ENCODE measurements around the gene LRRC75B. TPM values are rescaled to one million over a fixed set of nuclear protein-coding genes. Genes with fewer than 3 reads are reported as not detected.

The LRRC75B gene
- total and polyA plus RNA-seq, 9 of the 15 experiments (the other 6 are each of a cell fraction or from before 2014, with no cell fraction given): 0.10 to 2.8 (median 1.0) TPM; not detected in 1

- TF ChIP-seq ARID4B (CRISPR knock-in tag; IDR thresholded peaks at IDR 0.05): no peak
- no peak for TF ChIP-seq NEUROD1 (IDR thresholded peaks at IDR 0.05; ENCODE audit: borderline replicate concordance, low read depth, low read length, partially characterized antibody)
- no peak for TF ChIP-seq ARNT (IDR thresholded peaks at IDR 0.05)
- TF ChIP-seq GATAD2A (IDR thresholded peaks at IDR 0.05): no peak
- TF ChIP-seq ZNF780A (CRISPR knock-in tag; IDR thresholded peaks at IDR 0.05): no peak
- TF ChIP-seq FUS (optimal IDR thresholded peaks at IDR 0.05; ENCODE audit: low read depth, low read length): no peak
- TF ChIP-seq ESRRA (IDR thresholded peaks at IDR 0.05; ENCODE audit: borderline replicate concordance, low read depth): no peak
- TF ChIP-seq, protein P1, sequence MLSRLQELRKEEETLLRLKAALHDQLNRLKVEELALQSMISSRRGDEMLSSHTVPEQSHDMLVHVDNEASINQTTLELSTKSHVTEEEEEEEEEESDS (CRISPR knock-in tag; IDR thresholded peaks at IDR 0.05): no peak
Observed at GRCh38 chr22:24576778-24577177, 16.1 kb downstream of the LRRC75B start (continued).
